Stromal cell of bone marrow (primary cell): Measurements from ENCODE around the gene PTPN4.

Source experiments
- DNase-seq: peaks from one replicate; pipeline ENCODE4 v3.0.0-alpha.2; 2012; ENCODE audit warnings: low read depth

Gene PTPN4

DNA sequence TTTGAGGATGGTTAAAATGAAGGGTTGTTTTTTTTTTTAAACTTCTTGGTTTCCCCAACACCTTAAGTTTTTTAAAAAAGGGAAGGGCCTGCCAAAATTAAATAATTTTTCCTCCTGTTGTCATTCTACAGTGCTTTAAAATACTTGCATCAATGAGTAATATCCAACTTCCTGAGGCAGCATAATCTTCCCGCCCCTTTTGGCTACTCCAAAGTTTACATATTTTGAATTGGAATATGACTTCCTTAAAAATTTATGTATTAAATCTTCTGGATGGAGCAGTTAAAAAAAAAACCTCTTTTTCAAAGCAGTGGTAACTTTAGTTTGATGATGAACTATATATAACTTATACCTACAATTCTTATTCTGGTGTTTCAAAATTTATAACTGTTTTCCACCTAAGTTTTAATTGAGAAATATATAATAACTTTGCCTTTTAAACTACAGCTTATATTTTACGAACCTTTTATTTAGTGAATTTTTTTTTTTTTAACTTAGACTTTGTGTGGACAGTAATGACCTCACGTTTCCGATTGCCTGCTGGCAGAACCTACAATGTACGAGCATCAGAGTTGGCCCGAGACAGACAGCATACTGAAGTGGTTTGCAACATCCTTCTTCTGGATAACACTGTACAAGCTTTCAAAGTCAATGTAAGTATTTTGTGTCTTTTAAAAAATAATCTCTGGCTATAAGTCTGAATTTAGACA, 49.8 kb downstream of the PTPN4 start:
- peak; percentile 42 for DNase-seq

DNA sequence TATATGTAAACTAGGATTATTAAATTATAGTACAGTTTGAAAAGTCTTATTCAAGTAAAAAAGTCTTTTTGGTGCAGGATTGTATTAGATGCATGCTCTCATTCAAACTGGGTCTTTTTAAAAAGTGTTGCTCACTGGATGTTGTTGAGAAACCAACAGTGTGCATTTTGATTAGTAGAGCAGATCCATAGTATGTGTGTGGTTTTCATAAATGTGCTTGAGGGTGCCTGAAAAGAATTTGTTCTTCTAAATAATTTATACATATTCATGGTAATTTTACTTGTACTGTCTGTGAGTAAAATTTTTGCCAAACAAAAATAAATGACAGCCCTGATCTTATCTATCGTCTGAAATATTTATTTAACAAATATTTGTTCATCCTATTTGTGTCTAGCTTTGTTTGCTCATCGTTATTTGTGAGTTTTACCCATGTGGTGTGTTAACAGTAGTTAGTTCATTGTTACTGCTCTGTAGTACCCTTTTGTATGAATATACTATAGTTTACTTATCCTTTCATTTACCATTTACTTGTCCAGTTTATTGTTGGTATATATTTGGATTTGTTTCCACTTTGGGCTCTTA, 50.4 kb downstream of the PTPN4 start:
- DNase-seq = no peak

DNA sequence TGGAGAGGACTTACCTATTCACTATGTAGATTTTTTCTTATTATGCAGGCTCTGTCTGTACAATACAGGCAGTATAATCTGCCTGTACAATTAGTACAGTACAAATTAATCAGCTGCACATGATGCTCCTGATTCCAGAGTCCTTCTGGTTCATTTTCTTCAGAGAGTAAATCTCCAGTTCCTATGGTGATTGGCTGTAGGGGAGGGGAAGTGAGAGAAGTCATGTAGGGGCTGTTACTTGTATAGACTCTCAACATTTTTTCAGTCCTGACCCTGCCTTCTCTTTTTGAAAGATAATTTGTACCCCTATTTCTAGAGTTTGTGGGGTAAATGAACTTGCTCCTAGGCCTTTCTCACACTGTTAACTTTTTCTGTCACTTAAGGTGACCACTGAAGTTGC, 54.5 kb downstream of the PTPN4 start:
- no peak for DNase-seq

DNA sequence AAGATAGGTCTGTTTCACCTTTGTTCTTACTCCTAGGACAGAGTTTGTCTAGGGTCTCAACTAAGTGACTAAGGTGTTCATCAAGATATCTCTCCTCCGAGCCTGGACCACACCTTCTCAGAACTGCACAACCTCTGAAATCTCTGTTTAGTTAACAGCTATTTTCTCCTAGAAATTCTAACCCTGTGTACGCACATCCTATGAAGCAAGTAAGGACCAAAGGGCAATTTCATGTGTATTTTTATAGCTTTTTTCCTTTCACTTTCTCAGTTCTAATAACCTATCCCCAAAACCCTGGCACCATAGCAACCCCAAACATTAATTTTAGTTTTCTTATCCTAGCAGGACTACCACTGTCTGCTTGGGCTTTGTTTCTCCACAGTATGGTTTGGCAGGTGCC, 59.1 kb downstream of the PTPN4 start:
- no peak for DNase-seq

DNA sequence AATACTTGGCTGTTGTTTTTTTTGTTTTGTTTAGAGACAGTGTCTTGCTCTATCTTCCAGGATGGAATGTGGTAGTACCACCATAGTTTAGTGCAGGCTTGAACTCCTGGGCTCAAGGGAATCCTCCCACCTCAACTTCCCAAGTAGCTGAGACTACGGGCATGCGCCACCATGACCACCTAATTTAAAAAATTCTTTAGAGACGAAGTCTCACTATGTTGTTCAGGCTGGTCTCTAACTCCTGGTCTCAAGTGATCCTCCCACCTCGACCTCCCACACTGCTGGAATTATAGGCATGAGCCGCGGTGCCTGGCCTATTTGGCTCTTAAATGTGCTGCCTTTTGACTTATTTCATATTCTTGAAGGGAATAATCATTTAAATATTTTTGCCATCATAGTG, 60.1 kb downstream of the PTPN4 start:
- DNase-seq = no peak

DNA sequence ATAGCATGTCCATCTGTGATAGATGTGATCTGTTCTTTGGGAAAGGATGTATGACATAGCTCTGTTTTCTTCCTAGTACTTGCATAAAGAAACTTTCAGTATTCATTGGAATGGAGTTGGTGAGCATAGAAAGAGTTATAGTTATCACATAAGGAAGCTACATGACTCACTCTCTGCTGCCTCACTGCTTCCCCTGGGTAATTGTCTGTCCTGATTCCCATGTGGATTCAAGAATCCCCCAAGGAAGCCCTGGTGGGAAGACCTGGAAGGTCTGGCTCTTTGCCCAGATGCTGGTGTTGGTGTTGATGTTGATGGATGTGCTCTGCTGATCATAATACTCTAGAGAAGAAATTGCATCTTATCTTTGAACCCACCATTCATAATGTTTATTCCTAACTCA, 60.6 kb downstream of the PTPN4 start:
- DNase-seq = no peak

DNA sequence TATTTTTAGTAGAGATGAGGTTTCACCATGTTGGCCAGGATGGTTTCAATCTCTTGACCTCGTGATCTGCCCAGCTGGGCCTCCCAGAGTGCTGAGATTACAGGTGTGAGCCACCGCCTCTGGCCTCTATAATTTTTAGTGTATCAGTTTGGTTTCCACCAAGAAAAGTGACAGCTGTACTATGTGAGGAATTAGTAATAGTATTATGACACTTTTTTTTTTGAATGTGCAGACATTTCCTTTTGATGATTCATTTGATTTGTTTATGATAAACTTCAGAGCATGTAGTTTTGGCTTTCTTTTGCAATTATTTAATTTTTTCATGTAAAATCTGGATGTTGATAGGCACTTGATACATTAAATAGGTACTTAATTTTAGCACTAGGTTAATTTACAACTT, 61.5 kb downstream of the PTPN4 start:
- no peak for DNase-seq

DNA sequence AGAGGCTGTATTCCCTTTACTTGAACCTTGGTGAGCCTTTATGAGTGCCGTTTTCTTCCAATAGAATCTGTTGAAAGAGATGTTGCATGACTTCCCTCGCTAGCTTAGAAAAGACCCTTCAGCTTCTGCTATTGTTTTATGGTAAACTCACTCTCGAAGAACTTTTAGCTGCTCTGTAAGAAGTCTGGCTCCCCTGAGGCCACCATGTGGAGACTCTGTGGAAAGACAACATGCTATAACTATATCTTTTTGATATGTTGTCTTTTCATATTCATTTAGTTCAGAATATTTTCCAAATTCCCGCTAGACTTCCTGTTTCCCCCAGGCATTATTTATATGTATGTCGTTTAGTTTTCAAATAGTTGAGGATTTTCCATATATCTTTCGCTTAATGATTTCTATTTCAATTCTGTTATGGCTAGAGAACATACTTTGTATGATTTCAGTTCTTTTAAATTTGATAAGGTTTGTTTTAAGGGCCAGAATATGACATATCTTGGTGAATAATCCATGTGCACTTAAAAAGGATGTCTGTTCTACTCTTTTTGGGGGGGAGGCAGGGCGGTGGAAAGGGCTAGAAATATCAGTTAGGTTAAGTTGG, 64.1 kb downstream of the PTPN4 start:
- no peak for DNase-seq

DNA sequence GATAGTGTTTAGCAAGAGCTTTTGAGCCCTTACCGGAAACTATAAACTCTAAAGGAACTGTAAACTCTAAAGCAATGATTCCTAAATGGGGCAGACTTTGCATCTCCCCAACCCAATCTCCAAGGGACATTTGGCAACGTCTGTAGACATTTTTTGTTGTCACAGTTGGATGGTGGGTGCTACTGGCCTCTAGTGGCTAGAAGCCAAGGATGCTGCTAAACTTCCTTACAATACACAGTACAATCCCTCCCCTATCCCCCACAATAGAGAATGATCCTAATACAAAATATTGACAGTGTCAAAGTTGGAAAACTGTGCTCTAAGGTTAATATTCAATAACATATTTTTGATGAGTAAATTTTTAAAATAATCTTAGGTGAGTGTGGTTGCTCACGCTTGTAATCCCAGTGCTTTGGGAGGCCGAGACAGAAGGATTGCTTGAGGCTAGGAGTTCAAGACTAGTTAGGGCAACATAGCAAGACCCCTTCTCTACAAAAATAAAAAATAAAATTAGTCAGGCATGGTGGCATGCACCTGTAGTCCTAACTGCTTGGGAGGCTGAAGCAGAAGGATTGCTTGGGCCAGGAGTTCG, 66.7 kb downstream of the PTPN4 start:
- no peak for DNase-seq

DNA sequence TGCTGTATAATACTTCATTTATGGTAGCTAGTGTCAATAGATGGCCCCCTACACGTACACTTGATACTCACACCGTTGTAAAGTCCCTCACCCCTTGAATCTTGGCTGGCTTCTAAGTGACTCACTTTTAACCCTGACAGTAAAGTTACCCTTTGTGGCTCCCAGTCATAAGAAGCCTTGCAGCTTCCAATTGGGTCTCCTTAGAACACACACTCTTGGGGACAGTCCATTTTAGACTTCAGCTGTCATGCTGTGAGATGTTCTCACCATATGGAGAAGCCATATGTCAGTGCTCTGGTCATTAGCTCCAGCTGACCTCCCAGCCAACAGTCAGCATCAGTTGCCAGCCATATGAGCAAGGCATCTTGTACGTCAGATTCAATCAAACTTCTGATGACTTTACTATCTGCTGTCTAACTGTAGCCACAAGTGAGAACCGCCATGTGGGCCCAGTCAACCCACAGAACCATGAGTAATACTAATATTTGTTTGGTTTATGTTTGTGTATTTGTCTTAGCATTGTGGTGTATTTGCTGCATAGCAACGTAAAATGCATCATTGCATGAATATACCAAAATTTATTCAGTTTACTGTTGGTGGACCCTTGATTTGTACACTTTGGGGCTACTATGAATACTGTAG, 68.3 kb downstream of the PTPN4 start:
- no peak for DNase-seq

DNA sequence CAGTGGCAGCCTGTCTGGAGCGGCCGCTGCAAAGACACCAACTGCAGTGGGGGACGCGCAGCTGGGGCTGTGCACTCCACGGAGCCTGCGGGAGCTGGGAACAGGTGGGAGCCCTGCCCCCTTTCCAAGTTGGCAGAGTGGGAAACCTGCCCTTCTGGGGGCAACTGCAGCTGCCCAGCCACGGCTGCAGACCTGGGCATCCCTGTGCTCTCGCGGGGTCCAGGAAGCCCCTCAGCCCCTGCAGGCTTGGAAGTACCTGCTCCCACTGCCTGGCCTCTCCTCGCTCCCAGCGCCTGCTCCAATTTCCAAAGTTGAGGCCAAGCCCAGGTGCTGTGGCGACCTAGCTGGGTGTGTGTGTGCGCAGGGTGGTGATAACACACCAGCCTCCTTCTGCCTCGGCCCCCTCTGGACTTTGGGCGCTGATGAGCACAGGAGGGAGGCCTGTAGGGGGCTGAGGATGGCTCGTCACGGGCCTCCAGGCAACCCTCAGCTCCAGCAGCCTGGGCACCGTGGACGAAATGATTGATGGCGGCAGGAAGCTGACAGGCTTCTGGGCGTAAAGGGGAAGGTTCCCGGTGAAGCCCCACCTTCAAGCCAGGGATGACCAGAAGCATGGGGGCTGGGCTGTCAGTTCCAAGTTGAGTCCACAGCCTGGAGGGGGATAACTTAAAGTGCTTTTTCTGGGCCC, 76.9 kb downstream of the PTPN4 start:
- no peak for DNase-seq

DNA sequence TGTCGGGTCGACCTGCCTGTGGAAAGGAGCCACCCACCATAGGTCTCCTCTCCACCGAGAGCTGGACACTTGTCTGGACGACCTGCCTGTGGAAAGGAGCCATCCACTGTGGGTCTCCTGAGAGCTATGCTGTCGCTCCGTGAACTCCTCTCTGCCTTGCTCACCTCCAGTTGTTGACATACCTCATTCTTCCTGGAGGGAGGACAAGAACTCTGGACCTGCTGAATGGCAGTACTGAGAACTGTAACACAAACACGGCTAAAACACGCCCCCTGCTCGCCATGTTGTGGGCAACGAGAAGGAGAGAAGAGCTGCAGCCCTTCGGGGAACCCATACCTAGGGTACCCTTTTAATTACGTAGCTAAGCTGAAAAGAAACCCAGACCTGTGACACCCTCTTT, 77.6 kb downstream of the PTPN4 start:
- no peak for DNase-seq

DNA sequence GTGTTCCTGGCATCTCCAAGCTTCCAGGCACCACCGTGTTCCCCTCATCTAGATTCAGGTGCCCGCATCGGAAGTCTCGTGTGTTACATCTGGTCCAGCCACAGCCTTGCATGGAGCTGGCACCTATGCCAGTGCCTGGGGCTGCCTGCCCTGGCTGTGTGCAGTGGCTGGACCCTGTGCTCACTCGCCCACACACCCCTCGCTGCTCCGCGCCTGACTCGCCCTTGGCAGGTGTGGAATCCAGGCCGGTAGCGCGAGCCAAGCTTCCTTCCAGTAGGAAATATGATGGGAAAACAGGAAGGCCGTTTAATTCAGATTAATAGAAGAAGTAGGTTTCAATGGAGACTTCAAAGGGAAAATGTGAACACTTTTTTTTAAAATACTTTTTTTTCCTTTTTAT, 78.0 kb downstream of the PTPN4 start:
- no peak for DNase-seq

DNA sequence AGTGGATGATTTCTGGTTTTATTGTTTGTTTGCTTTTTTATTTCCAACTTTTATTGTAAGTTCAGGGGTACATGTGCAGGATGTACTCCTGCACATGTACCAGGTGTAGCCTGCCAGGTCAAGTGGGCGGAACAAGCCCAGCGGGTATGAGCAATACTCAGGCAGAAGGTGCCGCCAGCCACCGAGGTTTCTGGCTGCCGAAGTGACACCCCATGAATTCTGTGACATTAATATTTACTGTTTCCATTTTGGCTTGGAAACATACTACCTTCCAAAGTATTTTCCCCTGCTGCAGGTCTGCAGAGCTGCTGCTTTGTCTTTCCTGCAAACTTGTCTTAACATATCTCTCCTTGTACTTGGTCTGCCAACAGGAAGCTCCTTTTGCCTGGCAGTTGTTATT, 78.5 kb downstream of the PTPN4 start:
- DNase-seq = no peak

DNA sequence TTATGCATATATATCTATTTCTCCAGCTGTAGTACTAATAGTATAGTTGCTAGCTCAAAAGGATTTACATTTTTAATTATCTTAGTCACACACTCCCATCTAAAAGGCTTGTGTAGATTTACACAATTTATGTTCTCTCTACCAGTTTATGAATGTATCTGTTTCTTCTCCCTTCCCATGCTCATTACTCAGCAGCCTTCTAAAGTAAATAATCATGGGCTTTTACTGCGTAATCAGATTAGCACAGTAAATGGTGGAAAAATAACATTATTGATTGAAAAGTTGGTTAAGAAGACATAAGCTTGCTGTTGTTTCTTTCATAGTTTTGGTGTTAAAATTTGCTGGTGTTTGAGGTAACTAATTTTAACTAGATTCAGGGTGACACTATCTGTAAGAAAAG, 81.8 kb downstream of the PTPN4 start:
- DNase-seq = no peak

DNA sequence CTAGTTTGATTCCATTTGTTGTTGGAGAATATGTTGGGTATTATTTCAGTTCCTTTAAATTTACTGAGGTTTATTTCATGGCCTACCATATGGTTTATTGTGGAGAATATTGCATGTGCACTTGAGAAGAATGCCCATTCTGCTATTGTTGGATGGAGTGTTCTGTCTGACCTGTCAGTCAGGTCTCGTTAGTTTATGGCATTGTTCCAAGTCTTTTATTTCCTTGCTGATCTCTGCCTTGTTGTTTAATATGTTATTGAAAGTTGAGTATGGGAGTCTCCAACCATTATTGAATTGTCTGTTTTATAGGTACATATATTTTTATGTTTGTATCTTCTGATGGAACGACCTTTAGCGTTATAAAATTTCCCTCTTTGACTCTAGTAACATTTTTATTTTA, 86.3 kb downstream of the PTPN4 start:
- DNase-seq = no peak

DNA sequence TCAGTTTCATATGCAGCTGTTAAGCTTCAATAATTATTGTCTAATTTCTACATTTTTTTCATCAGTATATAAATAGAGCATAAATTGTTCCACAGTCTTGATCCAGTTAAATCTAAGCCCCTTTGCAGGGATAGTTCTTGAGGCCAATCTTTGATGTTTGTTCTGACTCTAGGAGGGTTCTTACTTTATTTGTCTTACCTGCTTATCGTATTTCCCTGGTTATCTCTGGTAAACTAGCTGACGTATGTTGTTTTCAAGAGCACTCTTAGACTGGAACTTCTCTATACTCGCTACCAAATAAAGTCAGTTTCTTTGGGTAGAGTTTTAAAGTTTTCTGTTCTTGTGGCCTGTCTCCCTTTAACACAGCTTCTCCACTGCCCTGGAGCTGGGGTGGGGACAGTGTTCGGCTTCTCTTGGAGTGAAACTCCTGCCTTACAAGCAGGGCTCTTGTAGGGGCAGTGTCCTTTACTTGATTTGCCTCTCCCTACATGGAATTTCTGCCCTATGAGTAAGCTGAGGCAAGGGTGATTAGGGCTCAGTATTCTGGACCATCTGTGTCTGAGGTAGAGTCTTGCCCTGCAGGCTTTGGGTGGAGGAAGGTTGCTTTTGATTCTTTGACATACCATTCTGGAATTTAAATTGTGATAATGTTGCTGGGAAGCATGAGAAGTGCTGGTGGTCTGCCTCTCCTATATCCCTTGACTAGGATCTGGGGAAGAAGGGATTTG, 90.3 kb downstream of the PTPN4 start:
- DNase-seq = no peak

DNA sequence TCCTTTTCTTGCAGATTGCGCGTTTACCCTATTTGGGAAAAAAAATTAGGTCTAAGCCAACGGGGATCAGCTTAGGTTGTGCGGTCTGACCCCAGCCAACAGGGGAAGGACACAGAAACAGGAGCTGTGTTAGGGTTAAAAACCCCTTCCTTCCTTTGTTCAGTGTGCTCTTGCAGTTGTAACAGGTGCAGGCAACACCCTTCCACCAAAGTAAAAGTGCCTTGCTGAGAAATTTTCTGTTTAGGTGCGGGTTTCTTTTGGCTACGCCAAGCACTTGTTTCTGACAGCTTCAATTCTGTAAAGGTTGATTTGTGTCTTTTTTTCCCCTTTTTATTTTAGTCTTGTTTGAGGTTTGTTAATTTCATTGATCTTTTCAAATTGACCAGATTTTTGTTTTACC, 92.5 kb downstream of the PTPN4 start:
- no peak for DNase-seq

DNA sequence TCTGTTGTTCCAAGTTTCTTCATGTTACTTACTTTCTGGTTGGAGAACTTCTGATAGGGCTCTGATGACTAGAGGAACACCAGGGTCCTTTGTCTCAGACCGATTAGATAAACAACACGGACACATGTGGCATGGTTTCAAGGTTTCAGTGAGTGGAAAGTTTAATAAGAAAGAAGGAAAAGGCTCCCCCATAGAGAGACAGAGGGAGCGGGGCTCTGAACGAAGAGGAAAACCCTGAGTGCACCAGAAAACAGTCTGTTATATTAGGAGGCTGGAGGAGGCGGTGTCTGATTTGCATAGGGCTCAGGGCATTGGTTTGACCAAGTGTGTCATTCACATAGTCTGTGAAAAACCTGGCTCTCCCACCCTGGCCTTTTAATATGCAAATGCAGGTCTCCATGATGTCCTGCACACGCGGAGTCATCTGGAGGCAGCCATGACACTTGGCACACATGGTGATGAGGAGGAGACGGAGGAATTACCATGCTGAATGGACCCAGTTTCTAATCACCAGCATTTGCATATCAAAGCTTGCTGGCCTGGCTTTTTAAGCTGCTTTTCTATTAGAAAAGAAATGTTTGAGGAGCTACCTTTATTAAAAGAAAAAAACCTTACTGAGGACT, 94.2 kb downstream of the PTPN4 start:
- no peak for DNase-seq

DNA sequence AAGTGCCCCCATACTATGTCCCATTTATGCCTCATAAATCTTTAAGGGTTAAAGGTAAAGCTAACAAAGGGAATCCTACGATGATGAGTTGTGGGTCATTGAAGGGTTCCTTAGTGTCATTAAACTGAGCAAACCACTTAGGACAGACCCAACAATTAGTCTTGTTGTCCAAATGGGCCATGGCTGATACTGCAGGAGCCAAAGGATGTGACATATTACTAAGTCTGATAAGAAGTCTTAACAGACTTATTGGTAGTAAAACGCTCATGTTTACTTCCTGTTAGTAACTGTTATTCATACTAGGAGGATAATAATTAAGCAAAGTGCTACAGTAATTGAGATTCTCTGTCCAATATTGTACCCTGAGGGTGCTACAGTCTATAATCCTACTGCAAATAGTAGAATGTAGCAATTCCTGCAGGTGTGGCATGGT, 96.8 kb downstream of the PTPN4 start:
- DNase-seq = no peak

DNA sequence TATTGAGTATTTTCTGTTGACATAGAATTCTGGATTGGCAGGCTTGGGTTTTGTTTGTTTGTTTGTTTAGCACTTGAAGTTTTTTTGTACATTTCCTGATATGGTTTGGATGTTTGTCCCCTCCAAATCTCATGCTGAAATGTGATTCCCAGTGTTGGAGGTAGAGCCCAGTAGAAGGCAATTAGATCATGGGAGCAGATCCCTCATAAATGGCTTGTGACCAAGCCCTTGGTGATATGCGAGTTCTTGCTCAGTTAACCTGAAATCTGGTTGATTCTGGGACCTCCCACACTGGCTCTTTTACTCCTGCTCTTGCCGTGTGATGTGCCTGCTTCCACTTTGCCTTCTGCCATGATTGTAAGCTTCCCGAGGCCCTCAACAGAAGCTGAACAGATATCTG, 98.0 kb downstream of the PTPN4 start:
- DNase-seq = no peak
